PFSK-1 (cell line): Measurements from ENCODE around the gene PLCL2.

Experiments
- FOXP2 ChIP-seq: optimal IDR thresholded peaks from 2 replicates; pipeline ENCODE3; 2011; ENCODE audit warnings: borderline replicate concordance, control low read depth, inconsistent platforms; ENCODE audit not compliant: insufficient read depth; ENCODE audit errors: extremely low read length, extremely low read depth
- POLR2AphosphoS5 ChIP-seq: IDR thresholded peaks from 2 replicates; pipeline ENCODE4 v1.6.1; 2012; ENCODE audit warnings: low read depth, mild to moderate bottlenecking, control low read depth, low read length, moderate library complexity
- SIN3A ChIP-seq: IDR thresholded peaks from 2 replicates; pipeline ENCODE4 v1.6.1; 2012; ENCODE audit warnings: mild to moderate bottlenecking, low read length, moderate library complexity, borderline replicate concordance; ENCODE audit not compliant: insufficient read depth
- TAF1 ChIP-seq: IDR thresholded peaks from 2 replicates; pipeline ENCODE4 v1.6.1; 2012; ENCODE audit warnings: low read length, control low read depth, borderline replicate concordance; ENCODE audit not compliant: insufficient read depth
- TF ChIP-seq, protein P1 (sequence below), 2 experiments: IDR thresholded peaks; 2 replicates each; pipeline versions ENCODE4 v1.6.1 to v1.8.0; 2011 to 2012; ENCODE audit warnings: low read depth in 2 of 2, low read length in 2 of 2, control low read depth in 1 of 2, inconsistent platforms in 1 of 2, mild to moderate bottlenecking in 1 of 2, moderate library complexity in 1 of 2; ENCODE audit not compliant: insufficient read depth in 1 of 2

The PLCL2 gene

DNA sequence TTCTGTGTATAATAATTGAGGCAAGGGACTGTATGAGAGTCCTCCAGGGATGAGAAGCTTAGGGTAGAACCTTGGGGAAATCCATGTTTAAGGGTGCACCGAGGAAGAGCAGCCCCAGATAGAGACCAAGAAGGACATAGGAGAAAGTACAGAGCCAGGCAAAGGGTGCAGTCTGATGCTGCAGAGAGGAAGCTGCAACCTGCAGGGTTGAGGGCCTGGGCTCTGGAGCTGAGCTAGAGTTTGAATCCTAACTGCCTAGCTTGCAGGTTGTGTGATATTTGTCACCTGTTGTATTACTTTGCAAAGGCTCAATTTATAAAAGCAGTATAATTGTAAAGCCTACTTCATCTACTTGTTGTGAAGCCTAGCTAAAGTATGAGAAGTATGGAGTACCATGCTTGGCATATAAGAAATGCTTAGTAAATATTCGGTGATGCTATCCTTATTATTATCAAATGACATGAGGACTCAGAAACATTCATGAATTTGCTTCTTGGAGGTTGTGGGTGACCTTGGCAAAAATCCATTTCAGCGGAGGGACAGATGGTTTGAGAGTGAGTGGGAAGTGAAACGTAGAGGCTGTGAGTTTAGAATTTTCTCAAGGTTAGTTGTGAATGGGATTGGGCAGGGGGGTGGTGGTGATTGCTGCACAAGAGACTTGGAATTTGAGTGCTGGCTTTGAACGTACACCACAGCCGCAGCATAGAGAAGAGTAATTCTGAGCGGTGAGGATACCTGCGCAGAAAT is 43.8 kb downstream of the PLCL2 start:
- TF ChIP-seq, protein P1, sequence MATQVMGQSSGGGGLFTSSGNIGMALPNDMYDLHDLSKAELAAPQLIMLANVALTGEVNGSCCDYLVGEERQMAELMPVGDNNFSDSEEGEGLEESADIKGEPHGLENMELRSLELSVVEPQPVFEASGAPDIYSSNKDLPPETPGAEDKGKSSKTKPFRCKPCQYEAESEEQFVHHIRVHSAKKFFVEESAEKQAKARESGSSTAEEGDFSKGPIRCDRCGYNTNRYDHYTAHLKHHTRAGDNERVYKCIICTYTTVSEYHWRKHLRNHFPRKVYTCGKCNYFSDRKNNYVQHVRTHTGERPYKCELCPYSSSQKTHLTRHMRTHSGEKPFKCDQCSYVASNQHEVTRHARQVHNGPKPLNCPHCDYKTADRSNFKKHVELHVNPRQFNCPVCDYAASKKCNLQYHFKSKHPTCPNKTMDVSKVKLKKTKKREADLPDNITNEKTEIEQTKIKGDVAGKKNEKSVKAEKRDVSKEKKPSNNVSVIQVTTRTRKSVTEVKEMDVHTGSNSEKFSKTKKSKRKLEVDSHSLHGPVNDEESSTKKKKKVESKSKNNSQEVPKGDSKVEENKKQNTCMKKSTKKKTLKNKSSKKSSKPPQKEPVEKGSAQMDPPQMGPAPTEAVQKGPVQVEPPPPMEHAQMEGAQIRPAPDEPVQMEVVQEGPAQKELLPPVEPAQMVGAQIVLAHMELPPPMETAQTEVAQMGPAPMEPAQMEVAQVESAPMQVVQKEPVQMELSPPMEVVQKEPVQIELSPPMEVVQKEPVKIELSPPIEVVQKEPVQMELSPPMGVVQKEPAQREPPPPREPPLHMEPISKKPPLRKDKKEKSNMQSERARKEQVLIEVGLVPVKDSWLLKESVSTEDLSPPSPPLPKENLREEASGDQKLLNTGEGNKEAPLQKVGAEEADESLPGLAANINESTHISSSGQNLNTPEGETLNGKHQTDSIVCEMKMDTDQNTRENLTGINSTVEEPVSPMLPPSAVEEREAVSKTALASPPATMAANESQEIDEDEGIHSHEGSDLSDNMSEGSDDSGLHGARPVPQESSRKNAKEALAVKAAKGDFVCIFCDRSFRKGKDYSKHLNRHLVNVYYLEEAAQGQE (IDR thresholded peaks at IDR 0.05; ENCODE audit: insufficient read depth in 1 of 2, low read depth in 2 of 2, low read length in 2 of 2) = no peak
- TF ChIP-seq TAF1 = no peak
- no peak for TF ChIP-seq SIN3A
- TF ChIP-seq POLR2AphosphoS5 = no peak
- TF ChIP-seq FOXP2 = no peak

DNA sequence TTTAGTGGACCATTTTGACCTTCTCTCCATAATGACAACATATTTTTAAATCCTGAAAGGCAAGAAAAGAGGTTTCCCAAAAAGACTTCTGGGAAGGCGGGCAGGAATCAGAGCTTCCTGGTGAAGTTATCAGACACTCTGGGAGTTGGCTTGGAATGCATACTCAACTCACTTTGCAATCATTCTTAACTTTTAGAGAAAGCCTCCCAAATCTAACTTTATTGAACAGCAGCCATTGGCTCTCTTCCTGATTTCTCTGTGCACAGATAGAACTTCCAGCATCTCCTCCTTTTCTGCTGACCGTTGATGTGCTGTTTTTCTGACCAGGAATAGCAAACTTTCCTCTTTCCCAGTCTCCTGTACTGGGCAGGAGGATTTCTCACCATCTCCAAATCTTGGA is 44.6 kb downstream of the PLCL2 start:
- TF ChIP-seq SIN3A = no peak
- TF ChIP-seq POLR2AphosphoS5 = no peak
- TF ChIP-seq TAF1 = no peak
- TF ChIP-seq, protein P1 (IDR thresholded peaks at IDR 0.05; ENCODE audit: insufficient read depth in 1 of 2, low read depth in 2 of 2, low read length in 2 of 2) = no peak
- TF ChIP-seq FOXP2 = no peak

DNA sequence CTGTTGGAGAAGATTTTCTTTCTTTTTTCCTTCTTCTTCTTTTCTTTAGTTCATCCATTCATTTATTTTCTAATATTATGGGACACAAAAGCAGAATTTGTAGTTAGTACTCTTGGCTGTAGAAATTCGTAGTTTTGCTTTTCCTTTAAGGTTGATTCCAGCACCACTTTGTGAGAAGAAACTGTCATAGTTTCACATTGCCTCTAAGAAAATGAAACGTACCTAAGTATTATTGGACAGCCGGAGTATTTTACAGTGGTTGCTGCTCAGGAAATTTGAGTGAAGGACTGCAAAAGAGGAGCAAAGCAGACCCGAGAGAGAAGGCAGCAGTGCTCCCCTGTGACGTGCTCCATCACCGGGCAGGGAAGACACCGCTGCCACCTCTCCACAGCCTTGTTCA is 48.1 kb downstream of the PLCL2 start:
- TF ChIP-seq POLR2AphosphoS5 (no peak), FOXP2 (no peak), SIN3A (no peak), TAF1 (no peak)
- TF ChIP-seq, protein P1 (IDR thresholded peaks at IDR 0.05; ENCODE audit: insufficient read depth in 1 of 2, low read depth in 2 of 2, low read length in 2 of 2) = no peak

DNA sequence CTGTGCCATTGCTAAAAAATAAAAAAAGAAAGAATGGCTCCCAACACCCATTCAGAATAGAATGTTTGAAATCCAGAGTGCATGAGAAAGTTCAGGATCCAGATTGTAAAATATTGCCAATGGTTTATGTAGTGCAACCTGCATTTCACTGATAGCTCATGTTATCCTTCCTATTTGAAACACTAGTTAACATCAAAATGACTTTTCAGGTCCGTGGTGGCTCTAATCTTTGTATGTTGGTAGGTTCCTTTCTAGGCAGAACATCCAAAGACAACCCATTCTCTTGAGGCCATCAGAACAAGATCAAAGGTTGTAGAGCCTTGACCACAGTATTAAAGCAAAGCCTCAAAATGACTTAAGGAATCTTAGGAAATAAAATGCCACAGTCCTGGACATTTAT is 51.0 kb downstream of the PLCL2 start:
- TF ChIP-seq TAF1 (no peak), POLR2AphosphoS5 (no peak), FOXP2 (no peak), SIN3A (no peak)
- TF ChIP-seq, protein P1 (IDR thresholded peaks at IDR 0.05; ENCODE audit: insufficient read depth in 1 of 2, low read depth in 2 of 2, low read length in 2 of 2) = no peak

DNA sequence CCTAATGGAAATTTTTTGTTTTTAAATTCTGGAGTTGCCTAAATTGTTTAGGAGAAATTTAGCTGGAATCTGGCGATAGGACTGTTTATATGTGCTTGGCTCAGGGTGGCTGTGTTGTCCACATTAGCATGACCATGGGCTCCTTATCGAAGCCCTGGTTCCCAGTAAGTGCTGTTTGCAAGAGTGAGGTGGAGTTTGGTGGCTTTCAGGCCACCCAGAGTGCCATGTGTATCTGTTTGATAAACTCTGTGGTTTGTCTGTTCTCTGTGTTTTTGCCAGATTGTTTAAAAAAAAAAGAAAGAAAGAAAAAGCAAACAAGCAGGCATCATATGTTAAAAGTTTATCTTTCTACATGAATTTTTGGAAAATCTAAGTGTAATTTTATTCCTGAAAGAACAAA is 51.5 kb downstream of the PLCL2 start:
- TF ChIP-seq POLR2AphosphoS5 (no peak), SIN3A (no peak), FOXP2 (no peak), TAF1 (no peak)
- TF ChIP-seq, protein P1 (IDR thresholded peaks at IDR 0.05; ENCODE audit: insufficient read depth in 1 of 2, low read depth in 2 of 2, low read length in 2 of 2) = no peak
